Small intestine (tissue), 7 donors: Measurements from ENCODE around the gene VGLL2. TPM values are rescaled to one million over a fixed set of nuclear protein-coding genes. Genes with fewer than 3 reads are reported as not detected.

Source experiments
- DNase-seq, 2 donors: peaks; one replicate each; pipeline versions ENCODE4 v3.0.0 to v3.0.0-alpha.2; 2013
- FAIRE-seq: peaks from 2 replicates; lab custom pipeline; 2012; peaks lifted over from hg19 to GRCh38; lab: Jason Lieb, UNC
- H3K27ac ChIP-seq, 3 donors: one replicate each; pipeline ENCODE4 v1.5.1; 2013; ENCODE audit warnings: low read length in 2 of 3, mild to moderate bottlenecking in 2 of 3, control low read depth in 1 of 3, inconsistent platforms in 1 of 3, low read depth in 1 of 3, moderate library complexity in 1 of 3
- H3K27me3 ChIP-seq, 3 donors: one replicate each; pipeline ENCODE4 v1.6.1; 2013; ENCODE audit warnings: low read length in 3 of 3, inconsistent platforms in 1 of 3; ENCODE audit not compliant: control insufficient read depth in 3 of 3, insufficient read depth in 3 of 3
- H3K36me3 ChIP-seq, 3 donors: one replicate each; pipeline ENCODE4 v1.6.1; 2013; ENCODE audit warnings: low read length in 3 of 3, inconsistent platforms in 1 of 3, low read depth in 1 of 3, mild to moderate bottlenecking in 1 of 3, moderate library complexity in 1 of 3; ENCODE audit not compliant: control insufficient read depth in 3 of 3, insufficient read depth in 2 of 3
- H3K4me1 ChIP-seq, 3 donors: one replicate each; pipeline ENCODE4 v1.6.1; 2013; ENCODE audit warnings: low read length in 2 of 3, inconsistent platforms in 1 of 3, low read depth in 1 of 3, mild to moderate bottlenecking in 1 of 3, moderate library complexity in 1 of 3; ENCODE audit not compliant: control insufficient read depth in 3 of 3, insufficient read depth in 2 of 3
- H3K4me3 ChIP-seq, 3 donors: one replicate each; pipeline ENCODE4 v1.5.1; 2013; ENCODE audit warnings: low read length in 3 of 3, control low read depth in 1 of 3, inconsistent platforms in 1 of 3, low read depth in 1 of 3, mild to moderate bottlenecking in 1 of 3, moderate library complexity in 1 of 3
- H3K9me3 ChIP-seq, 2 donors: one replicate each; pipeline ENCODE4 v1.6.1; 2013; ENCODE audit warnings: low read depth in 1 of 2, low read length in 1 of 2; ENCODE audit not compliant: control insufficient read depth in 2 of 2, insufficient read depth in 1 of 2
- WGBS, 3 donors: extraction: QIAGEN DNeasy Blood & Tissue Kit; methylation state at CpG; one replicate each; pipeline ENCODE4 v1.1.7; 2013; 5-methylcytosine and 5-hydroxymethylcytosine counted together
- polyA plus RNA-seq, 4 donors: library from polyadenylated mRNA; stranded (reverse) in 3 of 4; unstranded in 1 of 4; fragments of 200-250 nt in 3 of 4; fragments of 120-200 nt in 1 of 4; gene quantifications; one replicate each; pipeline versions ENCODE4 v1.2.1 to v1.2.3, GENCODE V29; 2013
- donor health status: healthy with polysubstance abuse.
- donor health status: control.
- donor health status: control.
- donor health status: Bipolar disorder and iron deficiency.
- donor health status: healthy.

The VGLL2 gene
- polyA plus RNA-seq, 4 donors: 0.28 TPM; not detected in 3

DNA sequence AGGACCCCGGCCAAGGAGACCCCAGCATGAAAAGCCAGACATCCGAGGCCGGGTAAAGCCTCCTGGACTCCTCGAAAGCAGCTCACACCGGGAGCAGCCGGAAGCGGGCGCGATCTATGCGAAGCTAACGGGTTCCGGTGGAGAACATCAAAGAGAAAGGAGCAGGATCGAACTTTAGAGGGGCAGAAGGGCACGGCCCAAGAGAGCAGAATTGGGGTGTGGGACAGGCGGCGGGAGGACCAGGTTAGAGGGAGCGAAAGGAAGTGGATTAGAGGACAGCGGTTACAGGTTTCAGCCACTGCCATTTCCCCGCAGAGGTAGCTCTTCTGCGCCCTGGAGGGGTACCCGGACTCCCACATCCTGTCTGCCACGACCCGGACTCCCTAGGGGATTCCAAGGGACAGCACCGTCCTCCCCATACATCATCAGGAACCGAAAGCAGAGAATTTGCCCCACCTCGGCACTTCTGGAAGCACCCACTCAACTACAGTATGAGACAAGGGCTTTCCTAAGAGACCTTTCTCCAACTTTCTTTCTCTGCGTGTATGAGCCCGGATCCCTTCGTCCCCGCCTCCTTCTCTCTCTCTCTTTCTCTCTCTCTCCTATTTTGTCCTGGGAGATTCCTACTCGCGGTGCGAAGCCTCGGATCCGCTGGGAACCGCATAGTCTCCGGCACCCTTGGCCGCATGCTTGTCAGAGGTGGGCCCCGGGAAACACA is 507 bp upstream of the VGLL2 start:
- FAIRE-seq (no peak), DNase-seq (peak in 1 of 2 donors; percentile 43)
- Histone ChIP-seq H3K4me3 (peak overlapping the region in 2 of 3 donors; percentile 4 to 10), H3K27ac (no peak overlapping the region), H3K36me3 (no peaks in the 10 kb centered on the region), H3K27me3 (peaks cover 0 to 79% (median 50%) of the 10 kb centered on the region in 3 donors), H3K9me3 (peaks cover 0 to 4% of the 10 kb centered on the region in 2 donors), H3K4me1 (peaks cover 0 to 20% (median 0%) of the 10 kb centered on the region in 3 donors)
- 2 to 4% (median 4%) methylated on average over 38 to 39 of the region's 39 CpGs for WGBS, 3 donors

DNA sequence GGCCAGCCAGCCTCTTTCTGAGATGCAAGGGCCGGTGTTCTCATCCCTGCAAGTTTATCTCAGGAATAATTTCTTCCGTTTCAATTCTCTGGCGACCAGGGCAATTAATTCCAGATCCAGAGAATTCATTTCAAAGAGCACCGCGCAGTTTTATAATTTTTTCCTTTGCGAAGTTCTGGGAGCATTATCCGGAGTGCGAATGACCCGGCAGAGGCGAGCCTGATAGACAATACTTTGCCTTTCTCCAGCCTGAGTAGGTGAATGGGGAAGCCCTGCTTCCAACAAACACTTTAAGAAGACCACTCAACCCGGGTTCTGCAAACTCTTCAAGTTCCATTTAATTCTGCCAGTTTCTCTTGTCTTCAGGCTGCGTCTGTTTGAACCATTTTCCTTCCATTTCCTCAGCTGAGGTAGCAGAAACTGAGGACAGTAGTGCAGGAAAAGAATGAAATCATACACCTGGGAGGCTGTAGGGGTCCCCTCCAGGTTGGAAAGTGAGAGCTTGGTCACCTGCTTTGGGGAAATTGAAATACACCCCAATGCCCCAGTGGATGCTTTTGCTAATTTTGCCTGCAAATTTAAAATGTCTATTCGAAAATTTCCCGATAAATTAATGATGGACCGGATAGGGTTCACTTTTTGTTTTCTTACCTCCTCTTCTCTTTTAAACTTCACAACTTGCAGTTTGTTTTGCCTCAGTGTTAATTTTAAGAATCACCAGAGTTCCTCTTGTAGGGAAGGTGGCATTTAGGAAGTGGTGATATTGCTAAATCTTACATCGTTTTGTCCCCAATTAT is 1.1 kb downstream of the VGLL2 start:
- Histone ChIP-seq H3K27ac (no peak overlapping the region), H3K4me1 (peaks cover 0 to 26% (median 0%) of the 10 kb centered on the region in 3 donors), H3K9me3 (peaks cover 0 to 4% of the 10 kb centered on the region in 2 donors), H3K27me3 (peaks cover 11 to 93% (median 57%) of the 10 kb centered on the region in 3 donors), H3K36me3 (no peaks in the 10 kb centered on the region), H3K4me3 (no peak overlapping the region)
- DNase-seq: no peak
- FAIRE-seq: no peak
- WGBS, 3 donors: 8 to 15% (median 9%) methylated on average over 16 of the region's 16 CpGs

DNA sequence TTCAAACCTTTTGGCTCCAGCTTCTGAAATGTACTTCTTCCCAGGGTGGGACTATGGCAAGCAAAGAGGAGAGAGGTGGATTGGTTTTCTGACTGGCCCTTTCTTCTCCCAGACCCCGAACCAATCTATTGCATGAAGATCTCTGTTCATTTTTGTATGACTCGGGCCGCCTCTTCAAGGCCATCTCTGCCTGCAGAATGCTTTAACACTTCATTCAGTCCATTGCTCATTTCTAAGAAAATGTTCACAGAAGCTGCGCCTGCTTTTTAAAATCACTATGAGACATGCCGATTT is 1.6 kb downstream of the VGLL2 start:
- Histone ChIP-seq H3K4me3 (no peak overlapping the region), H3K36me3 (no peaks in the 10 kb centered on the region), H3K9me3 (peaks cover 0 to 4% of the 10 kb centered on the region in 2 donors), H3K27ac (no peak overlapping the region), H3K4me1 (peaks cover 0 to 26% (median 0%) of the 10 kb centered on the region in 3 donors), H3K27me3 (peaks cover 11 to 94% (median 57%) of the 10 kb centered on the region in 3 donors)
- 13 to 22% (median 18%) methylated on average over 5 of the region's 5 CpGs for WGBS, 3 donors
- no peak for DNase-seq
- FAIRE-seq: no peak

DNA sequence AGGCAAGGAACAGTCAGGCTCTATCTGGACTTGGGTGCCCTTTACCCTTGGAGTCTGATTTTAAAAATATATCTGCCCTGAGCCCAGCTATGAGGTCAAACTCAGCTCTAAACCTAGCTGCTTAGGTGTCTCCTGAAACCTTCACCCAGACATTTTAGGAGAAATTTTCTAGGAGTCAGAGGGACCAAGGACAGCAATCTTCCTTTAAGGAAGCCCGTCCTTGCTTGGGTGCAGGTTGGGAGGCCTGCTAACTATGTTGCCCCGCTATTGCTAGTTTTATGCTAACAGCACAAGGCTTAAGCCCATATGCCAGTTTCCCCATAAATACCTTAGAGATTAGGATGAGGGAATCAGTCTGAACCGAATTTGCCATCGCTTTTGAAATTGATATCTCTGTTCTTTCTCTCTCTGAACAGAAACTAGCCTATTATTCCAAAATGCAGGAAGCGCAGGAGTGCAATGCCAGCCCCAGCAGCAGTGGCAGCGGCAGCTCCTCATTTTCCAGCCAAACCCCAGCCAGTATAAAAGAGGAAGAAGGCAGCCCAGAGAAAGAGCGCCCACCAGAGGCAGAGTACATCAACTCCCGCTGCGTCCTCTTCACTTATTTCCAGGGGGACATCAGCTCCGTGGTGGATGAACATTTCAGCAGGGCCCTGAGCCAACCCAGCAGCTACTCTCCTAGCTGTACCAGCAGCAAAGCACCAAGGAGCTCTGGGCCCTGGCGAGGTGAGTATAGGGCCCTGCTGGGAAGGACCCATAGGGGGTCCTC is 2.6 kb downstream of the VGLL2 start:
- 15 to 29% (median 19%) methylated on average over 11 of the region's 11 CpGs for WGBS, 3 donors
- peaks cover 11 to 95% (median 57%) of the 10 kb centered on the region in 3 donors for H3K27me3 ChIP-seq

DNA sequence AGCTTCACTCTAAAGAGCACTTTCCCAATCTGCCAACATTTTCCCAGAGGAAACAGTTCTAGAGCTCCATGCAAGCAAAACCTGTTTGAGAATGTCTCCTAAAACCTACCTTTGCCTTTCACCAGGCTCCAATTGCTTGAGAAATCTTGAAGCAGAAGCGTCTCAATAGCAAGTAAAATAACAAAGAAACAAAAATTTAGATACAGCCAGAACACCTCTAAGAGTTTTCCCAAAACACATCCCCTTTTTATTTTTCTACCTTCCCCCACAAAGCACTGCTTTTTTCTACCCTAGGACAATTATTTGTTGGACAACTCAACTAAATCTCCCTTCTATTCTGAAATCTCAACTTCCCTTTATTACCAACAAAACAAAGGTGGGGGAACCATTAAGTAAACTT is 3.6 kb downstream of the VGLL2 start:
- Histone ChIP-seq H3K36me3 (no peaks in the 10 kb centered on the region), H3K4me3 (no peak overlapping the region), H3K4me1 (peaks cover 0 to 26% (median 0%) of the 10 kb centered on the region in 3 donors), H3K27me3 (peaks cover 11 to 92% (median 50%) of the 10 kb centered on the region in 3 donors), H3K27ac (no peak overlapping the region), H3K9me3 (no peaks in the 10 kb centered on the region)
- 17 to 44% (median 23%) methylated on average over 1 of the region's 1 CpG for WGBS, 3 donors
- no peak for FAIRE-seq
- no peak for DNase-seq

More for the DNA sequence above, 2.6 kb downstream of the VGLL2 start:
- FAIRE-seq (no peak), DNase-seq (no peak)
- Histone ChIP-seq H3K36me3 (no peaks in the 10 kb centered on the region), H3K4me1 (peaks cover 0 to 26% (median 0%) of the 10 kb centered on the region in 3 donors), H3K9me3 (peaks cover 0 to 4% of the 10 kb centered on the region in 2 donors), H3K27ac (no peak overlapping the region), H3K4me3 (no peak overlapping the region)

DNA sequence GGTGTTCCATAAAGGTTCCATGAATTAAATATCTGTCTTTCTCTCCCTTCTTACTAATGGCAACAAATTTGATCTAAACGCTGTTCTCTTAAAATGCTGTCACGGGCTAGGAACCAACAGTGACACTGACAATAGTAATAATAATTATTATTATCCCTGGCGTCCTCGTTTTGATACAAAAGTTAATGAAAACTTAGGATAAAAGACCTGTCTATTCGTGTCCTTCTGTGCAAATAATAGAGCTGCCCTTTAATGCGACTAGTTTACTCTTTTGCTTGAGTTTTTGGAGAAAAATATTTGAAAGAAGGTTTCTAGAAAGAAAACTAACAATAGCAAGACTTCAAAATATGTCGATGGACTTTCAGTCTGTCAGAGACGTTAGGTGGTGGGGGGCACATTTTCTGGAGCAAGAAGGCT is 4.3 kb downstream of the VGLL2 start:
- DNase-seq (no peak), FAIRE-seq (no peak)
- no peak overlapping the region for H3K27ac ChIP-seq
- no peaks in the 10 kb centered on the region for H3K9me3 ChIP-seq
- peaks cover 0 to 22% (median 0%) of the 10 kb centered on the region in 3 donors for H3K4me1 ChIP-seq
- no peaks in the 10 kb centered on the region for H3K36me3 ChIP-seq
- no peak overlapping the region for H3K4me3 ChIP-seq
- 6 to 9% (median 7%) methylated on average over 8 of the region's 8 CpGs for WGBS, 3 donors
- H3K27me3 ChIP-seq: peaks cover 11 to 90% (median 44%) of the 10 kb centered on the region in 3 donors

DNA sequence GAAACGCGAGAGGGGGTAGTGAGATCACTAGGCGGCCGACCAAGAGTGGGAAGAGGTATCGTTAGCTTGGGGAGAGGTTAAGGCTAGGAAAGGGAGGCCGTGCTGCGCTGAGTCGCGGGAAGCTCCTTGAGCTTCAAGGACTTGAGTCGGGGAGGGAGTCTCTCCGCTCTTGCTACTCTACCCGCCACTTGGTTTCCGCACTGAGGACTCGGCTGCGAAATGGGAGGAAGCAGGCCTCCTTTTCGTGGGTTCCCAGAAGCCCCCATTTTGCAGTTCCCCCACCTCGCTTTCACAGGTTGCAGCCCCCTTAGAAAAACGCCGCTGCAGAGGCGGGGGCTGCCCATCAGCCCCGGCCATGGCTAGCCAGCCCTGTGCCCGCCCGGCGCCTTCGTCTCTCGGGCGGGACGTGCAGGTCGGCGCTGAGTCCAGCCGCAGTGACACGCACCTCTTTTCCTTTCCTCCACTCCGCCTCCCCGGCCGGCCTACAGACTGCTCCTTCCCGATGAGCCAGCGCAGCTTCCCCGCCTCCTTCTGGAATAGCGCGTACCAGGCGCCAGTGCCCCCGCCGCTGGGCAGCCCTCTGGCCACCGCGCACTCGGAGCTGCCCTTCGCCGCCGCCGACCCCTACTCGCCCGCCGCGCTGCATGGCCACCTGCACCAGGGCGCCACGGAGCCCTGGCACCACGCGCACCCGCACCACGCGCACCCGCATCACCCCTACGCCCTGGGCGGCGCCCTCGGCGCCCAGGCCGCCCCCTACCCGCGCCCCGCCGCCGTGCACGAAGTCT is 4.9 kb downstream of the VGLL2 start:
- H3K27ac ChIP-seq: no peak overlapping the region
- DNase-seq (peak in 1 of 2 donors; percentile 42), FAIRE-seq (no peak)
- peak overlapping the region in 2 of 3 donors; percentile 9 to 15 for H3K4me3 ChIP-seq
- H3K4me1 ChIP-seq: peaks cover 0 to 18% (median 0%) of the 10 kb centered on the region in 3 donors
- H3K9me3 ChIP-seq: no peaks in the 10 kb centered on the region
- 3 to 5% (median 4%) methylated on average over 56 to 74 of the region's 74 CpGs for WGBS, 3 donors
- no peaks in the 10 kb centered on the region for H3K36me3 ChIP-seq
- H3K27me3 ChIP-seq: peaks cover 11 to 89% (median 41%) of the 10 kb centered on the region in 3 donors
